Left lobe of liver (tissue), 2 donors: Measurements from ENCODE around the gene PRKAG2. TPM values are rescaled to one million over a fixed set of nuclear protein-coding genes. Genes with fewer than 3 reads are reported as not detected.
"Not testable (repeated sequence)": the region's sequence is repeated elsewhere in the genome, so short reads cannot be mapped to it uniquely, and the experiment has no call there.

Source experiments
- ATAC-seq: fragments of 200-7000 bp; cut with Tn5 transposase; one replicate; pipeline ENCODE4 v1.9.1; 2020; ENCODE audit warnings: mild to moderate bottlenecking, moderate library complexity
- DNase-seq: peaks from one replicate; pipeline ENCODE4 v3.0.0-alpha.2; 2020; ENCODE audit warnings: low spot score
- total RNA-seq: library from RNA; stranded (reverse); gene quantifications from one replicate; pipeline ENCODE4 v1.2.1, GENCODE V29; 2021
- donor health status: DM: no; HTN: no; CAD: no; lungs with moderate emphysema.
- donor health status: DM: no; HTN: yes; CAD: no.

Gene PRKAG2
- total RNA-seq, 1 donor from 2014 or later: 43.4 TPM

- no peak for ATAC-seq
- no peak for DNase-seq
These were observed 327.3 kb downstream of the PRKAG2 start for GRCh38 chr7:151549644-151550043.

DNA sequence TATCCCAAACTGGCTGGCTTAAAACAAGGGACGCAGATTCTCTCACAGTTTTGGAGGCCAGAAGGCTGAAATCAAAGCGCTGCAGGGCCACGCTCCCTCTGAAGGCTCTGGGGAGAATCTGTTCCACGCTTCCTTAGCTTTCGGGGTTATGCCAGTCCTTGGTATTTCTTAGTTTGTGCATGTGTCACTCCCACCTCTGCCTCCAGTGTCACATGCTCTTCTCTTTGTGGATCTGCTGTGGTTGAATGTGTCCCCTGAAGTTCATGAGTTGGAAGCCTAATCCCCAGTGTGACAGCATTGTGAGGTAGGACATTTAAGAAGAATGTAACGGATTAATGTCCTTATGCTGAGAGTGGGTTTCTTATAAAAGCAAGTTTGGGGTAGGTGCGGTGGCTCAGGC lies 327.8 kb downstream of the PRKAG2 start:
- ATAC-seq: no peak
- DNase-seq: no peak

GRCh38 chr7:151544183-151544582 lies 332.7 kb downstream of the PRKAG2 start:
- ATAC-seq: no peak
- DNase-seq: no peak

DNA sequence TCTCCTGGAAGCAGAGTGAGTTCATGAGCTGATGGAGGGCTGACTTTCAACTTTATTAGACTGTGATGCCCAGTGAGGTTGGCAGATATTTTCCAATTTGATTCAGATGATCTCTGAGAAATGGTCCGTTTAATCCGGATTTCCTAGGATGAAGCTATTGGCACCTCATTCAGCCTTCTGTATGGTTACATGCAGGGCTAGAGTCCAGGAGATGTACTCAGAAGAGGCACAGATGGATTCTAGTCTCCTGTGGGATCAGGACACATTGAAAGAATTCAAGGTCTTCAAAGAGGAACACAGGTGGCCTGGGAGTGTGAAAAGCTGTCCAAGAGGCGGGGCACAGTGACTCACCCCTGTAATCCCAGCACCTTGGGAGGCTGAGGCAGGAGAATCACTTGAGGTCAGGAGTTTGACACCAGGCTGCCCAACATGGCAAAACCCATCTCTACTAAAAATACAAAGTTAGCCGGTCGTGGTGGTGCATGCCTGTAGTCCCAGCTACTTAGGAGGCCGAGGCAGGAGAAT lies 334.2 kb downstream of the PRKAG2 start:
- no peak for DNase-seq
- ATAC-seq: no peak

GRCh38 chr7:151541709-151542499 lies 335.0 kb downstream of the PRKAG2 start:
- no peak for DNase-seq
- no peak for ATAC-seq

- DNase-seq (no peak), ATAC-seq (no peak)
These were observed 336.8 kb downstream of the PRKAG2 start for GRCh38 chr7:151540146-151540545.

- no peak for ATAC-seq
- DNase-seq: no peak
These were observed 337.7 kb downstream of the PRKAG2 start for GRCh38 chr7:151539088-151539671.

DNA sequence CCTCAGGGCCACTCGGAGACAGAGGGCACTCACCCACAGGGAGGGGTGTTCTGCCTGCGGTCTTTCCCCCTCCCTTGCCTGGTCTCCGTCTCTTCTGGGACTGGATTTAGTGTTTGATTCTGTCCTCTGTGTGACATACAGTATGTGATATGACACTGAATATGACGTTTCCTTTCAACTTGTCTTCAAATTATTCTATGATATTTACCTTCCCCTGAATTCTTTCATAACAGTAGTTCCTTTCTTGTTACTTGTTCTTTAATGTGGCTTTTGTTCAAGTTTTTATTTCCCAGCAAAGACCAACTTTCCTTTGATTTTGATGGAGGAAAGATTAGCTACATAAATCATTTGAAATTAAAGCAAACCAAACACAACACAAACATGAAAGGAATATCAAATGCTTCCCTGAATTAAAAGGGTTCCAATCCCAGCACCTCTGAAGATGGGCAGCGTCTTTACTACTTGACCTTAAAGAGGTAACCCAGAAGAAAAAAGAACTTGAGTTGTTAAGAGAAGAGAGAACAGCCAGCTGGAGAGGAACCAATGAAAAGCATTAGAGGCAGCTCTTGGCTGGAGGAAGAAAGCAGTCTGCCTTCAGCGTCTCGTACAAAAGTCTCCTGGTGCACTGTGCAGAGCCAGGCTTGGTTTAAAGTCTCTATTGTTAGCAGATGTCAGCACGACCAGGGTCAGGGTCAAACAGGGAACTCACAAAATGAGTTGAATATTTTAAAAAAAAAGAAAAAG lies 338.9 kb downstream of the PRKAG2 start:
- ATAC-seq: no peak
- no peak for DNase-seq

DNA sequence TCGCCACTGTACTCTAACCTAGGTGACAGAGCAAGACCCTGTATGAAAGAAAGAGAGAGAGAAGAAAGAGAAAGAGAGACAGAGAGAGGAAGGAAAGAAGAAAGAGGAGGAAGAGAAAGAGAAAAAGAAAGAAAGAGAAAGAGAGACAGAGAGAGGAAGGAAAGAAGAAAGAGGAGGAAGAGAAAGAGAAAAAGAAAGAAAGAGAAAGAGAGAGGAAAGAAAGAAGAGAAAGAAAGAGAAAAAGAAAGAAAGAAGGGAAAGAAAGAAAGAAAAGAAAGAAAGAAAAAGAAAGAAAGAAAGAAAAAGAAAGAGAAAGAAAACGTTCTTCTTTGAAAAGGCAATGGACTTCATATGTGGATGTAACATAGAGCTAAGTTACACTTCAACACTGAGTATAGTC lies 340.7 kb downstream of the PRKAG2 start:
- not testable (repeated sequence) for DNase-seq, ATAC-seq

- ATAC-seq (no peak), DNase-seq (no peak)
These were observed 347.1 kb downstream of the PRKAG2 start for GRCh38 chr7:151529842-151530241.

- ATAC-seq (no peak), DNase-seq (no peak)
These were observed 352.1 kb downstream of the PRKAG2 start for GRCh38 chr7:151524845-151525244.

- DNase-seq: no peak
- ATAC-seq: no peak
These were observed 352.6 kb downstream of the PRKAG2 start for GRCh38 chr7:151524331-151524730.

DNA sequence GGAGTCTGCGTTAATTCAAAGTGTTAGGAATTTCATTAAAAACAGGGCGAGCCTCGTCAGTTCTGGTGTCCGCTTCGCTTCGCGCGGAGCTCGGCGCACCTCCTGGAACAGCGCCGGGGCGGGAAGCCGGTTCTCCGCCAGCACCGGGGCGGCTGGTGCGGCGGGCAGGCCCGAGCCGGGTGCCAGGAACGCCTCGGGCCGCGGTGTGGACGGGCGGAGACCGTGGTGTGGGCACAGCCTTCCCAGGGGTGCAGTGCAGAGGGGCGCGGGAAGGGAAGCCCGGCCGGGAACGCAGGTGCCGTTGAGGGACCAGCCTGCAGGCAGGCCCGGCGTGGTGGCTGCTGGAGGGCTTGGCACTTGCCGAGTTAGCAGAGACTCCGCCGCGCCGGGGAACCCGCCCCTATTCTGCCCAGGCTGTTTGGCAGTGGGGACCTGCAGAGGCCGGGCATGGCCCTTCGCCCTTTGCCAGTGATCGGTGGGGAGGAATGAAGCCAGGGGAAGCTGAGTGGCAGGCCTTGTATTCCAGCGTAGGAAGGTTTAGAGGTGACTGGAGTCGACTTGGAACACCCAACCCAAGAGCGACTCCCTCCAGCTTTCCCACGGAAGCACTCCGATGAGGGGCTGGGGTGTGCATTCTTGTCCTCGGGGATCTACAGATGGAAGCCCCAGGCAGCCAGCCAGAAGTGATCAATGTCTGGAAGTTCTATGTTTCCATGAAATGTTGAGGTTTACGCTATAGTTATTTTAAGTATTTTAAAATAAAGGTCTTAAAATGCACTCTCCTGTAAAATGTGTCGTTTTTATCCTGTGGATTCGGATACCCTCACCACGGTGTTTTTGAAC lies 356.3 kb downstream of the PRKAG2 start:
- peak; percentile 89 for DNase-seq
- peak; percentile 61 for ATAC-seq

- ATAC-seq (peak; percentile 78), DNase-seq (peak; percentile 99)
These were observed 357.0 kb downstream of the PRKAG2 start, which contains the start of gene RHEB for GRCh38 chr7:151519765-151520418. Gene RHEB (minus strand): TSS chr7:151519895. CDS start chr7:151519511, 384 bp downstream.

- ATAC-seq (peak; percentile 78), DNase-seq (peak; percentile 78)
These were observed 357.8 kb downstream of the PRKAG2 start for GRCh38 chr7:151518947-151519764.

DNA sequence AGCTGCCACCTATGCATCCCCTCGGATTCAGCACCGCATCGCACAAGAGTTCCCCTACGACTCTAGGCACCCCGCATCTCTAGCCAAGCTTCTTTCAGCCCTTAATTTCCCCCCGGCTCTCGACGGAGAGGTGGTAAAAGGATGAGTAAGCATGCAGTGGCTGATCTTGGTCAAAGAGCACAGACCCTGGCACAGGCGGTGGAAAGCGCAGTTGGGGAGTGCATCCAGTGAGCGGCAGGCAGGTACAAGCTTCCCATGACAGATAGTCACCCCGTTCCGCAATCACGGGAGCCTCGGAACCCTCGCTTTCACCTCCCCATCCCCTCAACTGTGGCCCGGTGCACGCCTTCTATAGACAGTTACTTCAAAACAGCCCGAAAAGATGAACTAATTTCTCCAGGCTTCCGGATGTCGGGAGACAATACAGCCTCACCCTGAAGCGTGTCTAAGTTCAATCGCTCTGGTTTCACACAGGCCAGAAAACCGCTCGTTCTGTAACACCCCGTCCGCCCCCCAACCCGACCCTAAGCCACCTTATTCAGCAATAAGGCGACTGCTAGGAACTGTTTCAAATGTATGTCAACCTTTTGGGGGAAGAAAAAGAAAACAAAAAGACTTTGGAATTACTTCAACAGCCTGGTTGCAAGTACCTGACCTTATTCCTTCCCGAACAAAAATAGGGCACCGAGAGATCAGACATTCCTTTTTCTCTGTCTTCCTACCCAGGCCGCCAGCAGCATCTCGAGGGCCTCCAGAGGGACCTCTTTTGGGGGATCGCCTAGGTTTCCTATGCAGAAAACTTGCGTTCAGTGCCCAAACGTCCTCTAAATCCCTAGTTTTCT lies 358.6 kb downstream of the PRKAG2 start:
- peak; percentile 49 for ATAC-seq
- DNase-seq: peak; percentile 87

DNA sequence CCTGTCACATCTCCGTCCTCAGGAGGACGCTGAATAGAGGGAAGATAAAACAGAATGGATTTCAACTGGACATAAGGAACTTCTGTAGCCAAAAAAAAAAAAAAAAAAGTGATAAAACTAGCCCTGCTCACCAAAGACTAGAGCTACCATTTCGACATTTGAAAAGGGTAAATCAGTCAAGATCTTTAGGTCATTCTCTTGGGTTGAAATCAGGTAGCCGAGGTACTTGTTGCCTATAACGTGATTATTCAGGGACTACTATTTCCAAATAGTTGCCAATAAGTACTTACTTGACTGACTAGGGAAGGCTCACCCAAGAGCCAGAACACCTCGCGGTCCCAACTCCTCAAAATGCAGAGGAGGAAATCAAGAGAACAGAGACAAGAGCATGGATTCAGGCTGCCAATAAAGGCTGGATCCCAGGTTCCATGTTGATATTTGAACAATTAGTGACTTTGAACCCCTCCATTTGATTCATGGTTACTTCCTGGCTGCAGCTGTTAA lies 359.3 kb downstream of the PRKAG2 start:
- no peak for DNase-seq
- no peak for ATAC-seq

DNA sequence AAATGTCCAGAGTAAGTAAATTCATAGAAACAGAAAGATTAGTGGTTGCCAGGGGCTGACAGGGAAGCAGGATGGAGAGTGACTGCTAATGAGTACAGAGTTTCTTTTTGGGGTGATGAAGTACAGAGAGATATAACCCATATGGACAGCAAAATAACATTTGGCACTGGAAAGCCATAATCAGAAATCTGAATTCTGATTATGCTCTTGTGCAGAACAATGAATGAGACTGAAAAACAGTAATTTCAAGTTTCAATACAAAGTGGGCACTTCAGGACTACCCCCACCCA lies 361.7 kb downstream of the PRKAG2 start:
- ATAC-seq (no peak), DNase-seq (no peak)
